ENCODE data around the gene ASB13. TPM values are rescaled to one million over a fixed set of nuclear protein-coding genes. Genes with fewer than 3 reads are reported as not detected.

The ASB13 gene
- total and polyA plus RNA-seq, 2 of the 13 experiments (the other 11 are each of a cell fraction or from before 2014, with no cell fraction given), result 9.3 to 15.4 TPM

DNA sequence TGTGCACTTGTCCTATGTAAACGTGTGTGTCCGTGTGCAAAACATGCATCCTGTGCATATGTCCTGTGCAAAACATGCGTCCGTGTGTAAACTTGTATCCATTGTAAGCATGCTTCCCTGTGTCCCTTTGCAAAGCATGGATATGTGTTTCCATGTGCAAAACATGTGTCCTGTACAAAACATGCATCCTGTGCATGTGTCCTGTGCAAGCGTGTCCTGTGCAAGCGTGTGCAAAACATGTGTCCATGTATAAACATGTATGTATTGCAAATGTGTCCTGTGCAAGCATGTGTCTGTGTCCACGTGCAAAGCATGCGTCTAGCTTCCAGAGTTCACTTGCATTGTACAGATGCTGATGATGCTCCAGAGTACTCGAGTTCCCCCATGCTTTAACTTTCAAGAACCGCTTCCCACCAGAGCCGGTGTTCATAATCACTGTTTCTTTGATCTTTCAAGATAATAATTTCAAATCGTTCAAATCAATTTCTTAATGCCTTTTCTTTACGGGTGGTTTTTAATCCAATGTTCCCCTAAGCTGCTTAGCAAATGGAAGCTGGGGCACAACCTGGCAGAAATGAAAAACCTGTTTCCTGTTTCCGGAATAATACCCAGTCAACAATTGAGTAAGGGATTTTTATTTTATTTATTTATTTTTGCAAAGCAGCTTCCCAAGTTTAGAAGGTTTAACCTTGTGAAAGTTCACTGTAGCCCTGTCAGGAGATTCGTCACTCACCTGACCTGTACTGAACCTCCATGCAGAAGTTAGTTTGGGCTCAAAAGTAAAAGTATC lies 641 bp upstream of the ASB13 start (continued):
- TF ChIP-seq, protein P1, sequence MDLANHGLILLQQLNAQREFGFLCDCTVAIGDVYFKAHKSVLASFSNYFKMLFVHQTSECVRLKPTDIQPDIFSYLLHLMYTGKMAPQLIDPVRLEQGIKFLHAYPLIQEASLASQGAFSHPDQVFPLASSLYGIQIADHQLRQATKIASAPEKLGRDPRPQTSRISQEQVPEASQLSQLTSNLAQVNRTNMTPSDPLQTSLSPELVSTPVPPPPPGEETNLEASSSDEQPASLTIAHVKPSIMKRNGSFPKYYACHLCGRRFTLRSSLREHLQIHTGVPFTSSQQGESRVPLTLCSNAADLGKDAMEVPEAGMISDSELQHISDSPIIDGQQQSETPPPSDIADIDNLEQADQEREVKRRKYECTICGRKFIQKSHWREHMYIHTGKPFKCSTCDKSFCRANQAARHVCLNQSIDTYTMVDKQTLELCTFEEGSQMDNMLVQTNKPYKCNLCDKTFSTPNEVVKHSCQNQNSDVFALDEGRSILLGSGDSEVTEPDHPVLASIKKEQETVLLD (CRISPR knock-in tag; IDR thresholded peaks at IDR 0.05; ENCODE audit: low read depth), result no peak
- TF ChIP-seq ZNF251 (CRISPR knock-in tag; IDR thresholded peaks at IDR 0.05) (0 out of 2 replicates have a peak, but pooled peaks have one; percentile 69), ZNF441 (CRISPR knock-in tag; IDR thresholded peaks at IDR 0.05; ENCODE audit: borderline replicate concordance) (peak; percentile 83), SAP130 (CRISPR knock-in tag; IDR thresholded peaks at IDR 0.05; ENCODE audit: low read depth) (0 out of 2 replicates have a peak, but pooled peaks have one; percentile 10), POGZ (CRISPR knock-in tag; IDR thresholded peaks at IDR 0.05) (no peak), GMEB1 (CRISPR knock-in tag; IDR thresholded peaks at IDR 0.05; ENCODE audit: borderline replicate concordance) (no peak), GFI1 (CRISPR knock-in tag; IDR thresholded peaks at IDR 0.05; ENCODE audit: borderline replicate concordance) (no peak), ATF7 (IDR thresholded peaks at IDR 0.05) (no peak), ATF7 (CRISPR knock-in tag; IDR thresholded peaks at IDR 0.05) (0 out of 2 replicates have a peak, but pooled peaks have one; percentile 62), KLF16 (CRISPR knock-in tag; IDR thresholded peaks at IDR 0.05) (0 out of 4 replicates have a peak, but pooled peaks of 1 of the 2 experiments have one; percentile 51), ZMAT3 (CRISPR knock-in tag; conservative IDR thresholded peaks at IDR 0.05) (0 out of 2 replicates have a peak, but pooled peaks have one; percentile 33), ZNF768 (CRISPR knock-in tag; IDR thresholded peaks at IDR 0.05) (no peak), HDAC1 (CRISPR knock-in tag; IDR thresholded peaks at IDR 0.05) (peak; percentile 28), HIVEP1 (CRISPR knock-in tag; IDR thresholded peaks at IDR 0.05) (0 out of 2 replicates have a peak, but pooled peaks have one; percentile 42), FOXJ3 (CRISPR knock-in tag; IDR thresholded peaks at IDR 0.05; ENCODE audit: borderline replicate concordance) (no peak), JUNB (CRISPR knock-in tag; IDR thresholded peaks at IDR 0.05; ENCODE audit: borderline replicate concordance) (peak; percentile 61; the same call in 1 of the 2 replicates), NCOR1 (IDR thresholded peaks at IDR 0.05; ENCODE audit: borderline replicate concordance, low read length) (peak; percentile 40; the same call in 1 of the 2 replicates), ZNF646 (CRISPR knock-in tag; IDR thresholded peaks at IDR 0.05) (no peak)
- TF ChIP-seq, protein P2, sequence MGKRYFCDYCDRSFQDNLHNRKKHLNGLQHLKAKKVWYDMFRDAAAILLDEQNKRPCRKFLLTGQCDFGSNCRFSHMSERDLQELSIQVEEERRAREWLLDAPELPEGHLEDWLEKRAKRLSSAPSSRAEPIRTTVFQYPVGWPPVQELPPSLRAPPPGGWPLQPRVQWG (CRISPR knock-in tag; IDR thresholded peaks at IDR 0.05; ENCODE audit: borderline replicate concordance, low read depth), result no peak
